Breast epithelium (tissue), 4 donors: Measurements from ENCODE around the gene OSBPL6. TPM values are rescaled to one million over a fixed set of nuclear protein-coding genes. Genes with fewer than 3 reads are reported as not detected.
"Not testable (repeated sequence)": the region's sequence is repeated elsewhere in the genome, so short reads cannot be mapped to it uniquely, and the experiment has no call there.

ENCODE experiments used
- DNase-seq, 2 donors: peaks; one replicate each; pipeline ENCODE4 v3.0.0-alpha.2; 2019; ENCODE audit warnings: low spot score in 2 of 2
- H3K27ac ChIP-seq, 2 donors: fragments of 200-600 bp; sonication (generic) in 1 of 2; one replicate each; pipeline ENCODE4 v1.5.1; 2016 to 2019; ENCODE audit warnings: mild to moderate bottlenecking in 1 of 2
- H3K27me3 ChIP-seq, 2 donors: fragments of 200-600 bp; sonication (generic) in 1 of 2; one replicate each; pipeline versions ENCODE4 v1.5.1 to v1.6.0; 2017 to 2019; ENCODE audit warnings: control low read depth in 1 of 2, mild to moderate bottlenecking in 1 of 2
- H3K36me3 ChIP-seq: fragments of 200-600 bp; one replicate; pipeline ENCODE4 v1.5.1; 2019
- H3K4me1 ChIP-seq, 2 donors: fragments of 200-600 bp; sonication (generic); one replicate each; pipeline ENCODE4 v1.5.1; 2016 to 2019; ENCODE audit warnings: control low read depth in 1 of 2
- H3K4me3 ChIP-seq, 3 donors: fragments of 200-600 bp; sonication (generic); 1 replicate in 2 of 3; 2 replicates in 1 of 3; pipeline ENCODE4 v1.5.1; 2016 to 2019; ENCODE audit warnings: mild to moderate bottlenecking in 3 of 3, moderate library complexity in 2 of 3
- H3K9me3 ChIP-seq, 2 donors: fragments of 200-600 bp; sonication (generic) in 1 of 2; one replicate each; pipeline ENCODE4 v1.5.1; 2016 to 2019; ENCODE audit warnings: control low read depth in 1 of 2
- CTCF ChIP-seq, 3 donors: fragments of 450-650 bp; IDR thresholded peaks; one replicate each; pipeline ENCODE4 v1.5.1; 2016 to 2017; ENCODE audit warnings: antibody characterized with exemption in 3 of 3, mild to moderate bottlenecking in 3 of 3, moderate library complexity in 3 of 3
- POLR2A ChIP-seq: fragments of 450-650 bp; IDR thresholded peaks from one replicate; pipeline ENCODE4 v1.6.1; 2016; ENCODE audit warnings: antibody characterized with exemption, mild to moderate bottlenecking, moderate library complexity
- POLR2AphosphoS5 ChIP-seq, 3 donors: sonication (generic); formaldehyde crosslinking; IDR thresholded peaks; one replicate each; pipeline ENCODE4 v1.6.1; 2017; ENCODE audit warnings: antibody characterized with exemption in 3 of 3
- intact Hi-C: fragments of 100-400 bp; cut with DNase I; formaldehyde crosslinking; loops from one replicate; pipeline ENCODE4 v1.15.1; 2023; ENCODE audit warnings: low total_unique reads
- total RNA-seq, 3 donors: library from RNA; depleted of rRNA; stranded (reverse); fragments of >200 nt; gene quantifications; one replicate each; pipeline ENCODE4 v1.1.0, GENCODE V29; 2016

The OSBPL6 gene
- total RNA-seq, 3 donors from 2014 or later, result 1.3 to 4.8 (median 1.8) TPM

- Histone ChIP-seq H3K27ac (no peak overlapping the region), H3K36me3 (no peaks in the 10 kb centered on the region), H3K4me1 (no peaks in the 10 kb centered on the region), H3K4me3 (no peak overlapping the region), H3K9me3 (no peaks in the 10 kb centered on the region), H3K27me3 (no peaks in the 10 kb centered on the region)
- TF ChIP-seq POLR2AphosphoS5 (IDR thresholded peaks at IDR 0.05) (no peak), CTCF (IDR thresholded peaks at IDR 0.05) (no peak), POLR2A (no peak)
- no peak for DNase-seq
- intact Hi-C loops, result no loop called here
Measured at GRCh38 chr2:178322068-178322467, 127.8 kb downstream of the OSBPL6 start.

GRCh38 chr2:178323331-178323730 is 129.0 kb downstream of the OSBPL6 start:
- H3K27me3 ChIP-seq, H3K36me3 ChIP-seq, H3K4me3 ChIP-seq, H3K9me3 ChIP-seq, intact Hi-C loops, H3K4me1 ChIP-seq, DNase-seq, H3K27ac ChIP-seq: not testable (repeated sequence)

- no peak for DNase-seq
- Histone ChIP-seq H3K4me1 (no peaks in the 10 kb centered on the region), H3K9me3 (no peaks in the 10 kb centered on the region), H3K27ac (no peak overlapping the region), H3K4me3 (no peak overlapping the region), H3K36me3 (no peaks in the 10 kb centered on the region), H3K27me3 (no peaks in the 10 kb centered on the region)
- intact Hi-C loops, result no loop called here
- TF ChIP-seq CTCF (IDR thresholded peaks at IDR 0.05), result no peak
- TF ChIP-seq POLR2AphosphoS5 (IDR thresholded peaks at IDR 0.05), result no peak
- no peak for TF ChIP-seq POLR2A
Measured at GRCh38 chr2:178324077-178324476, 129.8 kb downstream of the OSBPL6 start.

- no peak for DNase-seq
- TF ChIP-seq CTCF (IDR thresholded peaks at IDR 0.05) (no peak), POLR2AphosphoS5 (IDR thresholded peaks at IDR 0.05) (no peak), POLR2A (no peak)
- Histone ChIP-seq H3K27ac (no peak overlapping the region), H3K4me3 (no peak overlapping the region), H3K36me3 (no peaks in the 10 kb centered on the region), H3K4me1 (no peaks in the 10 kb centered on the region), H3K9me3 (no peaks in the 10 kb centered on the region), H3K27me3 (no peaks in the 10 kb centered on the region)
- intact Hi-C loops, result no loop called here
Measured at GRCh38 chr2:178325268-178325667, 131.0 kb downstream of the OSBPL6 start.

- no peak for TF ChIP-seq POLR2A
- TF ChIP-seq POLR2AphosphoS5 (IDR thresholded peaks at IDR 0.05), result no peak
- TF ChIP-seq CTCF (IDR thresholded peaks at IDR 0.05), result no peak
- Histone ChIP-seq H3K36me3 (no peaks in the 10 kb centered on the region), H3K4me3 (no peak overlapping the region), H3K4me1 (no peaks in the 10 kb centered on the region), H3K27ac (no peak overlapping the region), H3K9me3 (no peaks in the 10 kb centered on the region), H3K27me3 (no peaks in the 10 kb centered on the region)
- intact Hi-C loops, result no loop called here
- DNase-seq, result no peak
Measured at GRCh38 chr2:178327516-178327915, 133.2 kb downstream of the OSBPL6 start.

GRCh38 chr2:178328037-178328436 is 133.7 kb downstream of the OSBPL6 start:
- H3K9me3 ChIP-seq, result no peaks in the 10 kb centered on the region
- TF ChIP-seq POLR2AphosphoS5 (IDR thresholded peaks at IDR 0.05) (no peak), POLR2A (no peak), CTCF (IDR thresholded peaks at IDR 0.05) (no peak)
- no peak overlapping the region for H3K4me3 ChIP-seq
- no peak overlapping the region for H3K27ac ChIP-seq
- no peak for DNase-seq
- no peaks in the 10 kb centered on the region for H3K36me3 ChIP-seq
- H3K27me3 ChIP-seq, result no peaks in the 10 kb centered on the region
- H3K4me1 ChIP-seq, result no peaks in the 10 kb centered on the region
- intact Hi-C loops, result no loop called here
